ES-I3 (cell line): Measurements from ENCODE around the gene CILP.
A peak's percentile ranks its signal among the peaks of the same experiment; 100 is the strongest.
"Not testable (repeated sequence)": the region's sequence is repeated elsewhere in the genome, so short reads cannot be mapped to it uniquely, and the experiment has no call there.

ENCODE experiments used
- H3K36me3 ChIP-seq: 2 replicates; pipeline ENCODE4 v1.6.1; 2013; ENCODE audit warnings: mild to moderate bottlenecking, low read length, control low read depth, moderate library complexity; ENCODE audit not compliant: insufficient read depth
- H3K4me1 ChIP-seq: 2 replicates; pipeline ENCODE4 v1.6.1; 2013; ENCODE audit warnings: mild to moderate bottlenecking, control low read depth, low read length; ENCODE audit not compliant: insufficient read depth
- H3K9ac ChIP-seq: 2 replicates; pipeline ENCODE4 v1.6.1; 2013; ENCODE audit warnings: low read depth, mild to moderate bottlenecking, low read length, moderate library complexity
- H3K9me3 ChIP-seq: 2 replicates; pipeline ENCODE4 v1.6.1; 2013; ENCODE audit warnings: mild to moderate bottlenecking, low read length, moderate library complexity; ENCODE audit not compliant: control insufficient read depth, insufficient read depth

CILP gene

GRCh38 chr15:65195548-65195923 lies 15.7 kb downstream of the CILP start:
- Histone ChIP-seq H3K36me3 (no peaks in the 10 kb centered on the region), H3K9me3 (no peaks in the 10 kb centered on the region), H3K4me1 (no peaks in the 10 kb centered on the region), H3K9ac (no peak overlapping the region)

GRCh38 chr15:65194826-65195547 lies 16.3 kb downstream of the CILP start:
- no peaks in the 10 kb centered on the region for H3K9me3 ChIP-seq
- no peak overlapping the region for H3K9ac ChIP-seq
- no peaks in the 10 kb centered on the region for H3K36me3 ChIP-seq
- H3K4me1 ChIP-seq, result no peaks in the 10 kb centered on the region

GRCh38 chr15:65192016-65192415 lies 19.3 kb downstream of the CILP start:
- Histone ChIP-seq H3K9me3 (no peaks in the 10 kb centered on the region), H3K4me1 (no peaks in the 10 kb centered on the region), H3K36me3 (no peaks in the 10 kb centered on the region), H3K9ac (no peak overlapping the region)

GRCh38 chr15:65189102-65189740 lies 22.1 kb downstream of the CILP start:
- Histone ChIP-seq H3K9me3 (no peaks in the 10 kb centered on the region), H3K36me3 (no peaks in the 10 kb centered on the region), H3K9ac (no peak overlapping the region), H3K4me1 (no peaks in the 10 kb centered on the region)

- not testable (repeated sequence) for H3K4me1 ChIP-seq, H3K36me3 ChIP-seq, H3K9ac ChIP-seq, H3K9me3 ChIP-seq
Measured at GRCh38 chr15:65188472-65188871, 22.8 kb downstream of the CILP start.

- H3K9ac ChIP-seq, result peak within 1 kb of the TSS; percentile 99
- no peaks in the 10 kb centered on the region for H3K9me3 ChIP-seq
- no peaks in the 10 kb centered on the region for H3K4me1 ChIP-seq
- H3K36me3 ChIP-seq, result no peaks in the 10 kb centered on the region
Measured at GRCh38 chr15:65184868-65185717, 26.2 kb downstream of the CILP start, which contains the start of gene CLPX. Gene CLPX, minus strand, starts transcription at chr15:65185342. Its CDS starts 189 bp downstream, at chr15:65185153.

GRCh38 chr15:65184305-65184867 lies 26.9 kb downstream of the CILP start:
- no peaks in the 10 kb centered on the region for H3K9me3 ChIP-seq
- H3K4me1 ChIP-seq, result no peaks in the 10 kb centered on the region
- H3K9ac ChIP-seq, result peak overlapping the region; percentile 99
- no peaks in the 10 kb centered on the region for H3K36me3 ChIP-seq

- Histone ChIP-seq H3K9me3 (no peaks in the 10 kb centered on the region), H3K9ac (peak overlapping the region; percentile 99), H3K4me1 (no peaks in the 10 kb centered on the region), H3K36me3 (no peaks in the 10 kb centered on the region)
Measured at GRCh38 chr15:65183865-65184159, 27.5 kb downstream of the CILP start.

- Histone ChIP-seq H3K36me3 (no peaks in the 10 kb centered on the region), H3K9ac (no peak overlapping the region), H3K4me1 (no peaks in the 10 kb centered on the region), H3K9me3 (no peaks in the 10 kb centered on the region)
Measured at GRCh38 chr15:65182538-65182937, 28.7 kb downstream of the CILP start.

GRCh38 chr15:65181582-65182353 lies 29.5 kb downstream of the CILP start:
- H3K9ac ChIP-seq, result not testable (repeated sequence)

GRCh38 chr15:65180167-65180566 lies 31.1 kb downstream of the CILP start:
- no peaks in the 10 kb centered on the region for H3K9me3 ChIP-seq
- H3K4me1 ChIP-seq, result no peaks in the 10 kb centered on the region
- no peak overlapping the region for H3K9ac ChIP-seq
- no peaks in the 10 kb centered on the region for H3K36me3 ChIP-seq

More at GRCh38 chr15:65181582-65182353, 29.5 kb downstream of the CILP start:
- not testable (repeated sequence) for H3K36me3 ChIP-seq, H3K9me3 ChIP-seq, H3K4me1 ChIP-seq

GRCh38 chr15:65177901-65178300 lies 33.4 kb downstream of the CILP start:
- Histone ChIP-seq H3K36me3 (no peaks in the 10 kb centered on the region; the same call in 1 of the 2 replicates), H3K9ac (no peak overlapping the region), H3K9me3 (no peaks in the 10 kb centered on the region), H3K4me1 (no peaks in the 10 kb centered on the region)

- H3K9me3 ChIP-seq, result no peaks in the 10 kb centered on the region
- no peak overlapping the region for H3K9ac ChIP-seq
- no peaks in the 10 kb centered on the region for H3K4me1 ChIP-seq
- H3K36me3 ChIP-seq, result no peaks in the 10 kb centered on the region; the same call in 1 of the 2 replicates
Measured at GRCh38 chr15:65176056-65176455, 35.2 kb downstream of the CILP start.

GRCh38 chr15:65175511-65175910 lies 35.8 kb downstream of the CILP start:
- no peaks in the 10 kb centered on the region; the same call in 1 of the 2 replicates for H3K36me3 ChIP-seq
- H3K9ac ChIP-seq, result no peak overlapping the region
- no peaks in the 10 kb centered on the region for H3K4me1 ChIP-seq
- H3K9me3 ChIP-seq, result no peaks in the 10 kb centered on the region
